IMR-90 (cell line): ENCODE measurements around the gene SUPT3H. TPM values are rescaled to one million over a fixed set of nuclear protein-coding genes. Genes with fewer than 3 reads are reported as not detected.

Experiments used
- ATAC-seq: fragments of 200-7000 bp; cut with Tn5 transposase; 2 replicates; pipeline ENCODE4 v1.9.1; 2020; ENCODE audit warnings: low read depth, mild to moderate bottlenecking, moderate library complexity
- BruUV-seq: library from RNA; stranded (reverse); fragments of 400-500 nt; replicated peaks from 2 replicates; lab custom pipeline; 2021; lab: Mats Ljungman, UMichigan
- CTCF ChIA-PET: fragments of 300-600 bp; formaldehyde crosslinking; extraction: SDS; loops from one replicate; lab custom pipeline; 2021; ENCODE audit warnings: antibody characterized with exemption; lab: Yijun Ruan, JAX
- POLR2A ChIA-PET: fragments of 300-600 bp; sonication (Branson Sonifier 250); formaldehyde crosslinking; loops from one replicate; lab custom pipeline; 2022; ENCODE audit warnings: antibody characterized with exemption; ENCODE audit not compliant: unreplicated experiment; lab: Charles Lee
- DNase-seq: peaks from one replicate; pipeline ENCODE4 v3.0.0; 2013
- H2AFZ ChIP-seq: replicated peaks from 2 replicates; pipeline ENCODE3; 2013; ENCODE audit warnings: low read length, mild to moderate bottlenecking; ENCODE audit not compliant: poor library complexity
- H2AK5ac ChIP-seq: 2 replicates; pipeline ENCODE4 v1.6.1; 2013; ENCODE audit warnings: low read depth, low read length, inconsistent platforms
- H2AK9ac ChIP-seq: replicated peaks from 2 replicates; pipeline ENCODE3; 2013; ENCODE audit warnings: mild to moderate bottlenecking, low read depth, low read length, moderate library complexity; ENCODE audit not compliant: poor library complexity
- H2BK120ac ChIP-seq: 2 replicates; pipeline ENCODE4 v1.6.1; 2013; ENCODE audit warnings: low read depth, low read length, inconsistent platforms
- H2BK15ac ChIP-seq: 3 replicates; pipeline ENCODE4 v1.6.1; 2013; ENCODE audit warnings: low read depth, low read length, inconsistent platforms
- H2BK20ac ChIP-seq: 2 replicates; pipeline ENCODE4 v1.6.1; 2013; ENCODE audit warnings: low read depth, mild to moderate bottlenecking, inconsistent platforms, low read length, moderate library complexity
- H2BK5ac ChIP-seq: 2 replicates; pipeline ENCODE4 v1.6.1; 2013; ENCODE audit warnings: mild to moderate bottlenecking, low read depth, low read length, inconsistent platforms; ENCODE audit not compliant: poor library complexity, severe bottlenecking
- H3K14ac ChIP-seq: replicated peaks from 2 replicates; pipeline ENCODE4 v1.6.1; 2013; ENCODE audit warnings: low read depth, low read length, inconsistent platforms
- H3K18ac ChIP-seq: 2 replicates; pipeline ENCODE4 v1.6.1; 2013; ENCODE audit warnings: low read depth, low read length, control low read depth
- H3K23ac ChIP-seq: 2 replicates; pipeline ENCODE4 v1.6.1; 2013; ENCODE audit warnings: low read depth, low read length, inconsistent platforms
- H3K27ac ChIP-seq: 2 replicates; pipeline ENCODE4 v1.5.1; 2013; ENCODE audit warnings: mild to moderate bottlenecking, control low read depth, low read length; ENCODE audit not compliant: insufficient read depth
- H3K27me3 ChIP-seq: 2 replicates; pipeline ENCODE4 v1.6.1; 2013; ENCODE audit warnings: low read length; ENCODE audit not compliant: control insufficient read depth, insufficient read depth
- H3K36me3 ChIP-seq: 2 replicates; pipeline ENCODE4 v1.6.1; 2013; ENCODE audit warnings: low read length, mixed read lengths; ENCODE audit not compliant: control insufficient read depth, insufficient read depth
- H3K4ac ChIP-seq: 2 replicates; pipeline ENCODE4 v1.6.1; 2013; ENCODE audit warnings: low read depth, low read length, inconsistent platforms
- H3K4me1 ChIP-seq: 2 replicates; pipeline ENCODE4 v1.6.1; 2013; ENCODE audit warnings: low read length, mixed read lengths; ENCODE audit not compliant: control insufficient read depth, insufficient read depth
- H3K4me2 ChIP-seq: 2 replicates; pipeline ENCODE4 v1.6.1; 2013; ENCODE audit warnings: low read depth, mild to moderate bottlenecking, control low read depth, low read length, moderate library complexity
- H3K4me3 ChIP-seq: 2 replicates; pipeline ENCODE4 v1.5.1; 2013; ENCODE audit warnings: low read depth, mild to moderate bottlenecking, control low read depth, low read length, moderate library complexity; ENCODE audit not compliant: insufficient read depth
- H3K56ac ChIP-seq: 2 replicates; pipeline ENCODE4 v1.6.1; 2013; ENCODE audit warnings: low read length, inconsistent platforms; ENCODE audit not compliant: insufficient read depth; ENCODE audit errors: extremely low read depth
- H3K79me1 ChIP-seq, 2 experiments: 2 replicates each; pipeline ENCODE4 v1.6.1; 2013; ENCODE audit warnings: low read length in 2 of 2, inconsistent platforms in 1 of 2, low read depth in 1 of 2
- H3K9ac ChIP-seq: 2 replicates; pipeline ENCODE4 v1.6.1; 2013; ENCODE audit warnings: low read depth, low read length, control low read depth
- H3K9me1 ChIP-seq: 2 replicates; pipeline ENCODE4 v1.6.1; 2013; ENCODE audit warnings: low read length, inconsistent platforms; ENCODE audit not compliant: insufficient read depth
- H3K9me3 ChIP-seq: 2 replicates; pipeline ENCODE4 v1.6.1; 2013; ENCODE audit warnings: low read length; ENCODE audit not compliant: control insufficient read depth, insufficient read depth
- H4K20me1 ChIP-seq: 2 replicates; pipeline ENCODE4 v1.6.1; 2013; ENCODE audit warnings: low read length, inconsistent platforms; ENCODE audit not compliant: insufficient read depth
- H4K5ac ChIP-seq: 2 replicates; pipeline ENCODE4 v1.6.1; 2013; ENCODE audit warnings: mild to moderate bottlenecking, low read depth, low read length, control low read depth
- H4K8ac ChIP-seq, 2 experiments: 2 replicates each; pipeline ENCODE4 v1.6.1; 2013; ENCODE audit warnings: low read depth in 2 of 2, low read length in 2 of 2, control low read depth in 1 of 2, inconsistent platforms in 1 of 2
- H4K91ac ChIP-seq: 2 replicates; pipeline ENCODE4 v1.6.1; 2013; ENCODE audit warnings: low read depth, low read length, inconsistent platforms; ENCODE audit not compliant: insufficient read depth
- BHLHE40 ChIP-seq: fragments of 150-350 bp; IDR thresholded peaks from 2 replicates; pipeline ENCODE4 v1.6.1; 2016; ENCODE audit warnings: mild to moderate bottlenecking, low read depth, low read length
- CEBPB ChIP-seq: IDR thresholded peaks from 2 replicates; pipeline ENCODE4 v1.6.1; 2012; ENCODE audit warnings: low read depth, low read length, improper control_type of control experiment
- CHD1 ChIP-seq: IDR thresholded peaks from 2 replicates; pipeline ENCODE4 v1.6.1; 2012; ENCODE audit warnings: low read depth, low read length, improper control_type of control experiment
- ELK1 ChIP-seq: fragments of 150-350 bp; IDR thresholded peaks from 2 replicates; pipeline ENCODE4 v1.6.1; 2016; ENCODE audit warnings: low read depth, mild to moderate bottlenecking, low read length, moderate library complexity, borderline replicate concordance
- FOS ChIP-seq: fragments of 150-350 bp; IDR thresholded peaks from 2 replicates; pipeline ENCODE4 v1.6.1; 2016; ENCODE audit warnings: low read depth, low read length
- MAFK ChIP-seq: IDR thresholded peaks from 2 replicates; pipeline ENCODE4 v1.6.1; 2012; ENCODE audit warnings: low read depth, low read length, improper control_type of control experiment
- MAZ ChIP-seq: IDR thresholded peaks from 2 replicates; pipeline ENCODE4 v1.6.1; 2012; ENCODE audit warnings: low read depth, mild to moderate bottlenecking, low read length, improper control_type of control experiment, moderate library complexity, borderline replicate concordance
- MXI1 ChIP-seq: IDR thresholded peaks from 2 replicates; pipeline ENCODE4 v1.6.1; 2012; ENCODE audit warnings: low read depth, mild to moderate bottlenecking, low read length, moderate library complexity, borderline replicate concordance
- NFE2L2 ChIP-seq: fragments of 150-350 bp; IDR thresholded peaks from 2 replicates; pipeline ENCODE4 v1.6.1; 2016; ENCODE audit warnings: low read depth, mild to moderate bottlenecking, low read length
- POLR2A ChIP-seq: IDR thresholded peaks from 2 replicates; pipeline ENCODE4 v1.6.1; 2012; ENCODE audit warnings: mild to moderate bottlenecking, low read depth, low read length
- RAD21 ChIP-seq: IDR thresholded peaks from 2 replicates; pipeline ENCODE4 v1.6.1; 2012; ENCODE audit warnings: low read length, improper control_type of control experiment
- RCOR1 ChIP-seq: IDR thresholded peaks from 2 replicates; pipeline ENCODE4 v1.6.1; 2012; ENCODE audit warnings: mild to moderate bottlenecking, low read length, improper control_type of control experiment; ENCODE audit not compliant: insufficient replicate concordance
- RFX5 ChIP-seq: IDR thresholded peaks from 2 replicates; pipeline ENCODE4 v1.8.0; 2012; ENCODE audit warnings: low read depth, mild to moderate bottlenecking, low read length, moderate library complexity
- SMC3 ChIP-seq: fragments of 150-350 bp; IDR thresholded peaks from 2 replicates; pipeline ENCODE4 v1.6.1; 2016; ENCODE audit warnings: low read depth, mild to moderate bottlenecking, antibody characterized with exemption, low read length, moderate library complexity
- USF2 ChIP-seq: fragments of 150-350 bp; IDR thresholded peaks from 2 replicates; pipeline ENCODE4 v1.6.1; 2017; ENCODE audit warnings: mild to moderate bottlenecking, antibody characterized with exemption, low read length, low read depth
- WGBS, 2 experiments: methylation state at CpG; one replicate each; pipeline versions ENCODE4 v1.1.5 to v1.1.7; 2013; ENCODE audit warnings: missing lambda C conversion rate in 2 of 2; ENCODE audit not compliant: insufficient read length in 1 of 2; ENCODE audit errors: extremely low coverage in 2 of 2; 5-methylcytosine and 5-hydroxymethylcytosine counted together
- dilution Hi-C: fragments of 300-500 bp; cut with HindIII; formaldehyde crosslinking; loops from one replicate; pipeline ENCODE4 v1.14.3; 2018; ENCODE audit warnings: low sequenced_read_pairs; ENCODE audit not compliant: unreplicated experiment
- in situ Hi-C: fragments of 300-500 bp; cut with MboI; formaldehyde crosslinking; loops from 3 replicates; pipeline ENCODE4 v1.14.3; 2019; ENCODE audit warnings: low sequenced_read_pairs, inconsistent platforms, mixed read lengths
- intact Hi-C: fragments of 100-400 bp; cut with micrococcal nuclease; formaldehyde crosslinking; loops from 2 replicates; pipeline ENCODE4 v1.10.0; 2022
- polyA plus RNA-seq, 3 experiments: library from polyadenylated mRNA; depleted of rRNA; stranded (reverse); fragments of >200 nt; gene quantifications; 2 replicates each; pipeline ENCODE4 v1.2.3, GENCODE V29; 2012; ENCODE audit warnings: low replicate concordance in 1 of 3
- total RNA-seq: library from RNA; depleted of rRNA; stranded (reverse); fragments of >200 nt; gene quantifications from 2 replicates; pipeline ENCODE4 v1.2.3, GENCODE V29; 2012
- TF ChIP-seq, protein P1 (sequence below): conservative IDR thresholded peaks from 2 replicates; pipeline ENCODE4 v1.5.1; 2012; ENCODE audit warnings: mild to moderate bottlenecking, low read depth, low read length, improper control_type of control experiment

SUPT3H gene
- total and polyA plus RNA-seq, 2 of the 4 experiments (the other 2 are of a cell fraction), result 4.5 to 5.0 TPM

GRCh38 chr6:45314146-45314545, 63.6 kb downstream of the SUPT3H start:
- Histone ChIP-seq H3K4me3 (no peak overlapping the region), H3K9me1 (no peaks in the 10 kb centered on the region), H3K36me3 (no peaks in the 10 kb centered on the region), H4K20me1 (no peaks in the 10 kb centered on the region), H3K4ac (no peak overlapping the region), H4K8ac (no peak overlapping the region), H3K4me2 (no peak overlapping the region), H2BK15ac (no peak overlapping the region), H3K56ac (no peak overlapping the region), H2BK20ac (no peak overlapping the region), H3K9me3 (no peaks in the 10 kb centered on the region), H4K5ac (no peak overlapping the region), H2BK5ac (no peak overlapping the region), H3K79me1 (no peaks in the 10 kb centered on the region), H3K27ac (no peak overlapping the region), H3K18ac (no peak overlapping the region), H4K91ac (no peak overlapping the region), H2AK9ac (no peak overlapping the region), H2AFZ (no peak overlapping the region), H2AK5ac (no peak overlapping the region), H3K14ac (no peak overlapping the region), H2BK120ac (no peak overlapping the region), H3K23ac (no peak overlapping the region), H3K27me3 (no peaks in the 10 kb centered on the region), H3K4me1 (no peaks in the 10 kb centered on the region), H3K9ac (no peak overlapping the region)
- TF ChIP-seq, protein P1, sequence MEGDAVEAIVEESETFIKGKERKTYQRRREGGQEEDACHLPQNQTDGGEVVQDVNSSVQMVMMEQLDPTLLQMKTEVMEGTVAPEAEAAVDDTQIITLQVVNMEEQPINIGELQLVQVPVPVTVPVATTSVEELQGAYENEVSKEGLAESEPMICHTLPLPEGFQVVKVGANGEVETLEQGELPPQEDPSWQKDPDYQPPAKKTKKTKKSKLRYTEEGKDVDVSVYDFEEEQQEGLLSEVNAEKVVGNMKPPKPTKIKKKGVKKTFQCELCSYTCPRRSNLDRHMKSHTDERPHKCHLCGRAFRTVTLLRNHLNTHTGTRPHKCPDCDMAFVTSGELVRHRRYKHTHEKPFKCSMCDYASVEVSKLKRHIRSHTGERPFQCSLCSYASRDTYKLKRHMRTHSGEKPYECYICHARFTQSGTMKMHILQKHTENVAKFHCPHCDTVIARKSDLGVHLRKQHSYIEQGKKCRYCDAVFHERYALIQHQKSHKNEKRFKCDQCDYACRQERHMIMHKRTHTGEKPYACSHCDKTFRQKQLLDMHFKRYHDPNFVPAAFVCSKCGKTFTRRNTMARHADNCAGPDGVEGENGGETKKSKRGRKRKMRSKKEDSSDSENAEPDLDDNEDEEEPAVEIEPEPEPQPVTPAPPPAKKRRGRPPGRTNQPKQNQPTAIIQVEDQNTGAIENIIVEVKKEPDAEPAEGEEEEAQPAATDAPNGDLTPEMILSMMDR, result no peak
- no peak for TF ChIP-seq USF2
- TF ChIP-seq RAD21, result no peak
- no peak for TF ChIP-seq MAFK
- no peak for TF ChIP-seq MXI1
- no peak for TF ChIP-seq POLR2A
- TF ChIP-seq CEBPB, result no peak
- no peak for TF ChIP-seq BHLHE40
- no peak for TF ChIP-seq RFX5
- TF ChIP-seq MAZ, result no peak
- no peak for TF ChIP-seq ELK1
- TF ChIP-seq CHD1, result no peak
- TF ChIP-seq NFE2L2, result no peak
- TF ChIP-seq FOS, result no peak
- no peak for TF ChIP-seq SMC3
- no peak for TF ChIP-seq RCOR1
- dilution Hi-C loops, result no loop called here
- WGBS, 2 experiments, result no CpG with 5 or more reads among the region's 5 CpGs
- no TSS peak for BruUV-seq
- intact Hi-C loops, result no loop called here
- POLR2A ChIA-PET, result no interaction called here
- CTCF ChIA-PET, result no interaction called here
- DNase-seq (no peak), ATAC-seq (no peak)
- in situ Hi-C loops, result no loop called here
